Common myeloid progenitor, CD34-positive (primary cell): ENCODE data around the gene DRC3.
A peak's percentile ranks its signal among the peaks of the same experiment; 100 is the strongest.

ENCODE experiments used
- CTCF ChIA-PET: fragments of 350-600 bp; sonication (Branson Sonifier 250); formaldehyde crosslinking; loops from one replicate; lab custom pipeline; 2021; ENCODE audit warnings: antibody characterized with exemption; lab: Charles Lee
- POLR2A ChIA-PET: fragments of 350-600 bp; sonication (Branson Sonifier 250); formaldehyde crosslinking; loops from one replicate; lab custom pipeline; 2021; ENCODE audit warnings: antibody characterized with exemption; lab: Charles Lee
- DNase-seq, 3 donors: peaks; one replicate each; pipeline versions ENCODE4 v3.0.0 to v3.0.0-alpha.2; 2013
- H3K27ac ChIP-seq, 2 experiments: 1 replicate in 1 of 2; 2 replicates in 1 of 2; pipeline ENCODE4 v1.7.0; 2013; ENCODE audit warnings: inconsistent platforms in 2 of 2, low read length in 2 of 2, mild to moderate bottlenecking in 2 of 2, low read depth in 1 of 2, moderate library complexity in 1 of 2; ENCODE audit not compliant: severe bottlenecking in 2 of 2, insufficient read depth in 1 of 2, poor library complexity in 1 of 2
- H3K27me3 ChIP-seq, 5 experiments: replicated peaks in 2 of 5; 1 replicate in 3 of 5; 2 replicates in 2 of 5; pipeline versions ENCODE4 v1.6.1 to v1.7.0; 2013; ENCODE audit warnings: low read length in 4 of 5, mild to moderate bottlenecking in 2 of 5, moderate library complexity in 2 of 5, inconsistent platforms in 1 of 5; ENCODE audit not compliant: insufficient read depth in 5 of 5, control insufficient read depth in 4 of 5
- H3K36me3 ChIP-seq, 4 experiments: 1 replicate in 2 of 4; 2 replicates in 2 of 4; pipeline versions ENCODE4 v1.6.1 to v1.7.0; 2013; ENCODE audit warnings: low read length in 3 of 4, control low read depth in 1 of 4, mild to moderate bottlenecking in 1 of 4; ENCODE audit not compliant: control insufficient read depth in 4 of 4, insufficient read depth in 4 of 4
- H3K4me1 ChIP-seq, 4 experiments: 1 replicate in 3 of 4; 2 replicates in 1 of 4; pipeline versions ENCODE4 v1.6.1 to v1.7.1; 2013; ENCODE audit warnings: low read length in 3 of 4, mild to moderate bottlenecking in 3 of 4, control low read depth in 1 of 4, inconsistent platforms in 1 of 4, moderate library complexity in 1 of 4; ENCODE audit not compliant: control insufficient read depth in 4 of 4, insufficient read depth in 4 of 4; ENCODE audit errors: control extremely low read depth in 1 of 4
- H3K4me3 ChIP-seq, 7 experiments: 1 replicate in 4 of 7; 2 replicates in 3 of 7; pipeline versions ENCODE4 v1.5.1 to v1.7.0; 2013; ENCODE audit warnings: mild to moderate bottlenecking in 7 of 7, low read length in 6 of 7, moderate library complexity in 6 of 7, inconsistent platforms in 2 of 7, low read depth in 2 of 7, control low read depth in 1 of 7; ENCODE audit not compliant: insufficient read depth in 4 of 7, control insufficient read depth in 1 of 7; ENCODE audit errors: extremely low read depth in 1 of 7
- H3K9me3 ChIP-seq, 5 experiments: 1 replicate in 4 of 5; 2 replicates in 1 of 5; pipeline versions ENCODE4 v1.6.1 to v1.7.1; 2013; ENCODE audit warnings: low read length in 4 of 5, mild to moderate bottlenecking in 2 of 5, inconsistent platforms in 1 of 5, low read depth in 1 of 5, moderate library complexity in 1 of 5; ENCODE audit not compliant: control insufficient read depth in 4 of 5, insufficient read depth in 2 of 5; ENCODE audit errors: control extremely low read depth in 1 of 5
- WGBS: methylation state at CpG from one replicate; pipeline ENCODE4 v1.1.5; 2013; ENCODE audit not compliant: insufficient coverage; 5-methylcytosine and 5-hydroxymethylcytosine counted together

Gene DRC3

GRCh38 chr17:17998934-17999333 lies 26.3 kb downstream of the DRC3 start:
- no peak for DNase-seq
- ChIA-PET CTCF (interaction anchor here (1.4 kb wide), 1 partner anchor 35 kb away, joined by 3 read pairs; no protein-coding TSS in a partner anchor), POLR2A (no interaction called here)
- Histone ChIP-seq H3K27ac (no peak overlapping the region), H3K27me3 (no peaks in the 10 kb centered on the region), H3K9me3 (no peaks in the 10 kb centered on the region), H3K4me1 (no peaks in the 10 kb centered on the region), H3K4me3 (no peak overlapping the region), H3K36me3 (no peaks in the 10 kb centered on the region)
- WGBS: 98% methylated on average over 8 of the region's 8 CpGs

- CTCF ChIA-PET: interaction anchor here (1.4 kb wide), 1 partner anchor 34 kb away, joined by 3 read pairs; no protein-coding TSS in a partner anchor
- Histone ChIP-seq H3K36me3 (peaks cover 0 to 4% (median 0%) of the 10 kb centered on the region in 4 experiments), H3K27ac (no peak overlapping the region), H3K4me3 (no peak overlapping the region), H3K27me3 (no peaks in the 10 kb centered on the region), H3K9me3 (no peaks in the 10 kb centered on the region), H3K4me1 (no peaks in the 10 kb centered on the region)
- peak in 2 of 3 donors; percentile 11 to 17 for DNase-seq
- 96% methylated on average over 4 of the region's 9 CpGs for WGBS
- POLR2A ChIA-PET: no interaction called here
Observed at GRCh38 chr17:17999364-18000029, 26.8 kb downstream of the DRC3 start.

- DNase-seq: no peak
- Histone ChIP-seq H3K36me3 (peaks cover 0 to 4% (median under 1%) of the 10 kb centered on the region in 4 experiments), H3K9me3 (no peaks in the 10 kb centered on the region), H3K4me1 (no peaks in the 10 kb centered on the region), H3K4me3 (no peak overlapping the region), H3K27ac (no peak overlapping the region), H3K27me3 (no peaks in the 10 kb centered on the region)
- 90% methylated on average over 2 of the region's 8 CpGs for WGBS
- POLR2A ChIA-PET: no interaction called here
- CTCF ChIA-PET: interaction anchor here (0.9 to 1.7 kb wide), 2 partner anchors 15 to 68 kb away, joined by 3 to 6 read pairs; no protein-coding TSS in a partner anchor
Observed at GRCh38 chr17:18000030-18000408, 27.4 kb downstream of the DRC3 start.

GRCh38 chr17:18002171-18002570 lies 29.5 kb downstream of the DRC3 start:
- Histone ChIP-seq H3K27me3 (no peaks in the 10 kb centered on the region), H3K27ac (no peak overlapping the region), H3K4me1 (no peaks in the 10 kb centered on the region), H3K36me3 (peaks cover 0 to 18% (median 9%) of the 10 kb centered on the region in 4 experiments), H3K4me3 (no peak overlapping the region), H3K9me3 (no peaks in the 10 kb centered on the region)
- WGBS: no CpG with 5 or more reads among the region's 2 CpGs
- CTCF ChIA-PET: interaction anchor here (0.9 to 2.8 kb wide), 2 partner anchors 9 to 26 kb away, joined by 3 to 8 read pairs; no protein-coding TSS in a partner anchor
- no peak for DNase-seq
- POLR2A ChIA-PET: no interaction called here

- CTCF ChIA-PET: interaction anchor here (1.0 to 1.3 kb wide), 2 partner anchors 9 to 10 kb away, joined by 3 to 4 read pairs; no protein-coding TSS in a partner anchor
- no peak overlapping the region for H3K4me3 ChIP-seq
- no peaks in the 10 kb centered on the region for H3K4me1 ChIP-seq
- H3K9me3 ChIP-seq: no peaks in the 10 kb centered on the region
- H3K36me3 ChIP-seq: peaks cover 0 to 23% (median 16%) of the 10 kb centered on the region in 4 experiments
- no peaks in the 10 kb centered on the region for H3K27me3 ChIP-seq
- POLR2A ChIA-PET: no interaction called here
- DNase-seq: no peak
- 94% methylated on average over 5 of the region's 9 CpGs for WGBS
- no peak overlapping the region for H3K27ac ChIP-seq
Observed at GRCh38 chr17:18004345-18004744, 31.7 kb downstream of the DRC3 start.

GRCh38 chr17:18004884-18005305 lies 32.2 kb downstream of the DRC3 start:
- WGBS: 97% methylated on average over 5 of the region's 9 CpGs
- CTCF ChIA-PET: interaction anchor here (1.0 to 1.3 kb wide), 2 partner anchors 9 to 11 kb away, joined by 3 to 4 read pairs; no protein-coding TSS in a partner anchor
- peaks cover 0 to 29% (median 19%) of the 10 kb centered on the region in 4 experiments for H3K36me3 ChIP-seq

GRCh38 chr17:18005496-18005895 lies 32.8 kb downstream of the DRC3 start:
- Histone ChIP-seq H3K4me3 (no peak overlapping the region), H3K9me3 (no peaks in the 10 kb centered on the region), H3K4me1 (no peaks in the 10 kb centered on the region), H3K27ac (no peak overlapping the region), H3K36me3 (peaks cover 0 to 30% (median 21%) of the 10 kb centered on the region in 4 experiments), H3K27me3 (no peaks in the 10 kb centered on the region)
- ChIA-PET POLR2A (no interaction called here), CTCF (no interaction called here)
- no peak for DNase-seq
- 88% methylated on average over 3 of the region's 3 CpGs for WGBS

More at GRCh38 chr17:18004884-18005305, 32.2 kb downstream of the DRC3 start:
- H3K9me3 ChIP-seq: no peaks in the 10 kb centered on the region
- DNase-seq: no peak
- POLR2A ChIA-PET: no interaction called here
- no peaks in the 10 kb centered on the region for H3K4me1 ChIP-seq
- no peak overlapping the region for H3K4me3 ChIP-seq
- no peak overlapping the region for H3K27ac ChIP-seq
- no peaks in the 10 kb centered on the region for H3K27me3 ChIP-seq
